ENCODE results near the gene AGAP9.
"Not testable (repeated sequence)": the region's sequence is repeated elsewhere in the genome, so short reads cannot be mapped to it uniquely, and the experiment has no call there.

DNA sequence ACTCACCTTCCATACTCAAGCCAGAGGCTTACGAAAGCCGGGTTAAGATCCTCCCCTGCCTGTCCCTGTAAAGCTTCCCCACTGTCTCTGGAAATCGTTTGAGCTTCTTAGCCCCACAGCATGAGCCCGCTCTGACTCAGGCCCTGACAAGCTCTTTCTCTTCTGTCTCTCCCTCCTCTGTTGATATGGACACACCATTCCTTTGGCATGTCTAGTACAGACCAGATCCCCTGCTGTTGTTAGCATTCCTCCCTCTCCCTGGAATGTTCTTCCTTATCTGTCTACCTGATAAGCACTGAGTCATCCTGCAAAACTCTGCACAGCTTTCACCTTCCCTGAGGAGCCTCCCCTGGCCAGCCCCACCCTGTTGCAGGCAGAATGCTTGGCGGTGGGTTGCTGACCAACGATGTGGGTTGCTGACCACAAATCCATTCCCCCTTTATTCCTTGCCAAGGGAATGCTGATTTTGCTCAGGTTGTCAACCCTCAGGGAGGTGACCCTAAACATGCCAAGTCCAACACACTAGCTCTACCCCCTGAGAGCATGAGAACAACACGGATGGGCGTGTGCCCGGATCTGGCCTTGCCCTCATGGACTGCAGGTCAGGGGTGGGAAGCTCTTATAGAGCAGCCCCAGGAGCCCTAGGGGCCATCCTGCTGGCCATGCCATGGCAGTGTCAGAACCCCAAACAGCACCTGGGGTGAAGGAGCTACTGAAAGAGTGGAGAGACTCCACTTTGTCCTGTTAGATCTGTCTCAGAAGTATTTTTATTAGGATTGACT, 60.7 kb downstream of the AGAP9 start:
- TF ChIP-seq, protein P1, sequence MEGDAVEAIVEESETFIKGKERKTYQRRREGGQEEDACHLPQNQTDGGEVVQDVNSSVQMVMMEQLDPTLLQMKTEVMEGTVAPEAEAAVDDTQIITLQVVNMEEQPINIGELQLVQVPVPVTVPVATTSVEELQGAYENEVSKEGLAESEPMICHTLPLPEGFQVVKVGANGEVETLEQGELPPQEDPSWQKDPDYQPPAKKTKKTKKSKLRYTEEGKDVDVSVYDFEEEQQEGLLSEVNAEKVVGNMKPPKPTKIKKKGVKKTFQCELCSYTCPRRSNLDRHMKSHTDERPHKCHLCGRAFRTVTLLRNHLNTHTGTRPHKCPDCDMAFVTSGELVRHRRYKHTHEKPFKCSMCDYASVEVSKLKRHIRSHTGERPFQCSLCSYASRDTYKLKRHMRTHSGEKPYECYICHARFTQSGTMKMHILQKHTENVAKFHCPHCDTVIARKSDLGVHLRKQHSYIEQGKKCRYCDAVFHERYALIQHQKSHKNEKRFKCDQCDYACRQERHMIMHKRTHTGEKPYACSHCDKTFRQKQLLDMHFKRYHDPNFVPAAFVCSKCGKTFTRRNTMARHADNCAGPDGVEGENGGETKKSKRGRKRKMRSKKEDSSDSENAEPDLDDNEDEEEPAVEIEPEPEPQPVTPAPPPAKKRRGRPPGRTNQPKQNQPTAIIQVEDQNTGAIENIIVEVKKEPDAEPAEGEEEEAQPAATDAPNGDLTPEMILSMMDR (IDR thresholded peaks at IDR 0.05) = not testable (repeated sequence)
- not testable (repeated sequence) for TF ChIP-seq FOXP1 (CRISPR knock-in tag; IDR thresholded peaks at IDR 0.05; ENCODE audit: borderline replicate concordance); ZNF232 (CRISPR knock-in tag; IDR thresholded peaks at IDR 0.05); E2F5 (CRISPR knock-in tag; IDR thresholded peaks at IDR 0.05); NR1H2 (CRISPR knock-in tag; IDR thresholded peaks at IDR 0.05); MAX (CRISPR knock-in tag; IDR thresholded peaks at IDR 0.05); ETV6 (CRISPR knock-in tag; IDR thresholded peaks at IDR 0.05); JUN (CRISPR knock-in tag; IDR thresholded peaks at IDR 0.05); SOX15 (CRISPR knock-in tag; IDR thresholded peaks at IDR 0.05); NR3C1 (CRISPR knock-in tag; conservative IDR thresholded peaks at IDR 0.05; ENCODE audit: low read depth)
- TF ChIP-seq, protein P2, sequence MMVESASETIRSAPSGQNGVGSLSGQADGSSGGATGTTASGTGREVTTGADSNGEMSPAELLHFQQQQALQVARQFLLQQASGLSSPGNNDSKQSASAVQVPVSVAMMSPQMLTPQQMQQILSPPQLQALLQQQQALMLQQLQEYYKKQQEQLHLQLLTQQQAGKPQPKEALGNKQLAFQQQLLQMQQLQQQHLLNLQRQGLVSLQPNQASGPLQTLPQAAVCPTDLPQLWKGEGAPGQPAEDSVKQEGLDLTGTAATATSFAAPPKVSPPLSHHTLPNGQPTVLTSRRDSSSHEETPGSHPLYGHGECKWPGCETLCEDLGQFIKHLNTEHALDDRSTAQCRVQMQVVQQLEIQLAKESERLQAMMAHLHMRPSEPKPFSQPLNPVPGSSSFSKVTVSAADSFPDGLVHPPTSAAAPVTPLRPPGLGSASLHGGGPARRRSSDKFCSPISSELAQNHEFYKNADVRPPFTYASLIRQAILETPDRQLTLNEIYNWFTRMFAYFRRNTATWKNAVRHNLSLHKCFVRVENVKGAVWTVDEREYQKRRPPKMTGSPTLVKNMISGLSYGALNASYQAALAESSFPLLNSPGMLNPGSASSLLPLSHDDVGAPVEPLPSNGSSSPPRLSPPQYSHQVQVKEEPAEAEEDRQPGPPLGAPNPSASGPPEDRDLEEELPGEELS (CRISPR knock-in tag; IDR thresholded peaks at IDR 0.05) = not testable (repeated sequence)

Measured in WTC11 (cell line).